Measurements from ENCODE around the gene DGKE.

DGKE gene

DNA sequence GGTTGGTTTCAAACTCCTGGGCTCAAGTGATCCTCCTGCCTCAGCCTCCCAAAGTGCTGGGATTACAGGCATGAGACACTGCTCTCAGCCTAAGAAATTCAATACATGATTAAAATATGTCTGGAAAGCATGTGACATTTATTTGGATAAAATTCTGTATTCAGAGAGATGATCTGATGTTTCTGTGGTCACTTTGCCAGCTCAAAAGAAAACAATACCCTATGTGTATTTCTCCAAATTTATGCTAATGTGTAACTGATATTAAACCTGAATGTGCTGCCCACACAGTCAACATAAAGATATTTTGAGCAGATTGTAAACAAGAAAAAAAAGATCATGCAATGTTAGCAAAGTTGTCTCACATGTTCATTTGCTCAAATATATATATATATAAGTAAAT is 16.9 kb upstream of the DGKE start:
- DNase-seq: no peak

DNA sequence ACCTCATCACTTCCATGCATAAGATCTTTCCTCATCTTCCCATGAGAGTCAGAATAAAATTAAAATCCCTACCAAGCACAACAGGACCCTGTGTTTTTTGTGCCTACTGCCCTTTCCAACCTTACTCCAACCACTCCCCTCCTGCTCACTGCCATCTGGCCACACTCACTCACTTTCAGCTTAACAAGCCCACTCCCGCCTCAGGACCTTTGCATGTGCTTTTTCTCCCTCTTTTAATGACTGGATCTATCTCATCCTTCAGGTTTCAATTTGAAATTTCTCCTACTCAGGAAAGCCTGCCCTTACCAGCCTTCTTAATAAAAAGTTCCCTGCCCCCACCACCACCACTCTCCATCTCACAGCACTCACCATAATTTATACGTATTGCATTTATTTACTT is 14.9 kb upstream of the DGKE start:
- no peak for DNase-seq

DNA sequence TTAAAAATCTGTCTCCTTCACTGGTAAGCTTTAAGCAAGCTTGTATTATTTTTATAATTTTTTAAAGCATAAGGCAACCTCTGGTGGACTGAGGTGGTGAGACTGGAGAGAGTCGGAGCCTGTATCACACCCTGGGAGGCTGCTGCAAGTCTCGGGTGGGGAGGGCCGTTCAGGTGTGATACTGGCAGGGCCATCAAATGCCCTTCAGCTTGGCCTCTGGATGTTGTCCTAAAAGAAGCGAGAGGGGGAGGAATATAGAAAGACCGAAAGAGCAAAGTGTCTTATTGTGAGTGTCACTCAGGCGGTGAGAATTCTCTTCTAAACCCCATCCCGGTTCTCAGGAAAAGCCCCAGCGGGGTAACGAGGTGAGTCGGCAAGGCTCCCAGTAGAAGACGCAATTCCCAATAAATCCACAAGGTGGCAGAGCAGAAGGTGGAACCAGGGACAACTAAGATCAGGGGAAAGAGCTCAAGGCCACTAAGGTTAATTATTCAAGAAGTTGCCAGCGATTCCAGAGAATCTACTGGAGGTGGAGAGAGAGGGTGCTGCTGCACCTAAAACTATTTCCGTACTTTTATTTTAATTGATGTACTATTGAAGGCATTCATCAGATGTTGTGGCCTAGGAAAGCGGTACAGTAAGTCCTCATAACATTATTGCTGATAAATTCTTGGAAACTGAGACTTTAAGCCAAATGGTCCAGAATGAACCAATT is 14.4 kb upstream of the DGKE start:
- DNase-seq: peak; percentile 76

DNA sequence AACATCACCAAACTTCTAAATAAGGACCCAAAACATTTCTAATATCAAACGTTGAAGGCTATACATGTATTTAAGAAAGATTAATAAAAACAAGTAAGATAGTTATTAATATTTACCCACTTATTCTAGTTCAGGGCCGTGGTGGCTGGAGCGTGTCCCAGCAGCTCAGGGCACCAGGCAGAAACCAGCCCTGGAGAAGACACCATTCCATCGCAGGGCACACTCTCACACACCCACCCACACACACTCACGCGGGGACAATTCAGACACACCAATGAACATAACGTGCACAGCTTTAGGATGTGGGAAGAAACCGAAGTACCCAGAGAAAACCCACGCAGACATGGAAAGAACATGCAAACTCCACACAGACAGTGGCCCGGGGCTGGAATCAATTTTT is 13.7 kb upstream of the DGKE start:
- no peak for DNase-seq

DNA sequence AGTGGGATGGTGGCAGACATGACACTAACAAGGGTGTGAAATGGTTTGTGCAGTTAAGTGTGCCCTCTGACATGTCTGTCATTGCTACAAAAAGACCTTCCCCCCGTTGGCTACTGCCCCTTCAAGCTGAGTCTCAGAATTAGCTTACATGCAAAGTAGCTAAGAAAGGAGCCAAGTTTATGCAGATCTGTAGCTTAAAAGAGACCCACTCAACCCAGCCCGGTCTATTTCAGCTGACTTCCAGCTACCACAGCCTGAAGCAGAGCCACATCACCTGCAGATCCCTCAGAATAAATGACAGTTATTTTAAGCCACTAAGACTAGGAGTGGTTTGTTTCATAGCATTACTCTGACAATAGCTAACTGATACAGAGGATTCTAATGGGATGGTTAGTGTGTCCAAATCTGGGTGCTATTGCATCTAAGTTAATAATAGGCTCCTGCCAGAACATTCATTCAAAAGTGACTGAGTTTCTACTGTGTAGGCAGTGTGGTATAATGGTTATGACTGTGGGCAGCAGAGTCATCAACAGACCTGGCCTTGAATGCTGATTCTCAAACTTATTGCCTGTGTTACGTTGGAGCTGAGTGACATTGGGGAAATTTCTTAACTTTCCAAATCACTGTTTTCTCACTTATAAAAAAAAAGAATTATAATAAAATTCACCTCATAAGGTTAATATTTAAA is 12.0 kb upstream of the DGKE start:
- DNase-seq: no peak

DNA sequence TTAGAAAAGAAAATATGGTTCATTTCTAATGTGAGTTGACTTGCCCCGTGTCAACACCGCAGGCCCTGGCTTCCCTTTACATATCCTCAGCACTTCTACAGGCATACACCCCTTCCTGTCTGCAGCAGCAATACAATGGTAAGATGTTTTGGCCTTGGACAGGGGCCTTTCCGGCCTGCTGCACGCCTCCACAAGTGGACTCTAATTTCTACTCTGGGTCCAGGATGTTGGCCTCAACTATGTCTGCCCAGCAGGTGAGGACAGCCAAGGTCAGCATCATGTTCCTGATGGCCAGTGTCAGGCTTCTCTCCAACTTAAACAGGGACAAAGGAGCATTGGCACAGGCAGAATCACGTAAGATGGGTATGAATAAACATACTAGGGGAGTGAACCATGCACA is 11.2 kb upstream of the DGKE start:
- no peak for DNase-seq

DNA sequence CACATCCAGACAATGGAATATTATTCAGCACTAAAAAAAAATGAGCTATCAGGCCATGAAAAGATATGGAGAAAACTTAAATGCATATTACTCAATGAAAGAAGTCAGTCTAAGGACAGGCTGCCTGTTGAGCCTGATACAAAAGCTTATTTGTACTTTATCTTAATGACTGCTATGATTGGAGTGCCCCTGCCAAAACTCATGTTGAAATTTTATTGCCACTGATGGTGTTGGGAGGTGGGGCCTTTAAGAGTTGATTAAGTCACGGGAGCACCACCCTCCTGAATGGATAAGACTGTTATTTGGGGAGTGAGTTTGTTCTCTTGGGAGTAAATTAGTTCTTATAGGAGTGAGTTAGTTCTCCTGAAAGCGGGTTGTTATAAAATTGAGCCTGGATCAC is 10.1 kb upstream of the DGKE start:
- DNase-seq: no peak

DNA sequence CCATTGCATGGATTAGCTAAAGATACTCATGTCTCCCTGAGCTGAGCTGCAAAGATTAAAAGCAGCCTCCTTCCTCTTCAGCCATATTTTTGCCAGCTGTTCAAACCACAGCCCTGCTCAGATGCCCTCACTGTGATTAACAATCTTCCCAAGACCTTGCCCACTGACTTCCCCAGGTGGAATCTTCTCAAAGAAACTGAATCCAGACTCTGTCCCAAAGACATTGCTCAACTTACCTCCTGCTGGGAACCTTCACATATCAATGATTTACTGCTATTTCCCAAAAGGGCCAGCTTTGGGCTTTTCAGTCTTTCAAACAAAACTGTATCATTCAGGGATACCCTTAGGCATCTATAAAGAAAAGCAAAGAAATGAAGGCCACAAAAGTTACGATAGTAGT is 9.4 kb upstream of the DGKE start:
- no peak for DNase-seq

DNA sequence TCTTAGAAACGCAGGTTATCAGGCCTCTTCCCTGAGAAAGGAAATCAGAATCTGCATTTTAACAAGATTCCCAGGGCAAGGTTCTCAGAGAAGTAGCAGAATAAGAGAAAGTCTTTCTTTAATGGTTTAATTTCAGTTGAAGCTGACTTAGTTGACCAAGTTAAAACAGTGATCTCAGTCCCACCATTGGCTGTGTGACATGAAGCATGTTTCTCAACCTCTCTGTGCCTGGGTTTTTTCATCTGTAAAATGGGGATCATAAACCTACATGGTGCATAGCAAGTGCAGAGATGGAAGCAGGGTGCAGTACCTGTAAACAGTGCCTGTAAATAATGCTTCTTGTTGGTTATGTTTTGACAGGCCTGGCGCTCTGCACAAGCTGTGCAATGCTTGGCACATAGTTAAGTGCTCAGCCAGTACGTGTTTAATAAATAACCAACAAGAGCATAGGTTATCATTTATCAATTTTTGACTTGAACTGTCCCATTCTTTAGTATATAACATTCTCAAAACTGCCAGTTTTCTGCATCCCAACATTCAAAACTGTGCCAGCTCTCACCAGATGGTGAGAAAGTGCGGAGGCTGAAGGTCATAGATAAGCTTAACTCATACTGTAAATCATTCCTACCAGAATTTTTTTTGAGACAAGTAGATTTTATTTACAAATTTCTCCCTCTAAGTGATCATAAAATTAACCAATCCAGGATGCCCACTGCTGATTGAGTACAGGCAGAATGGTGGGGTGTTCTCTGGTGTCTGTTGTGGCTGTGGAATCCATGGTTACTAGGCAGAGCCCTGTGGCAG is 7.1 kb upstream of the DGKE start:
- DNase-seq: no peak

DNA sequence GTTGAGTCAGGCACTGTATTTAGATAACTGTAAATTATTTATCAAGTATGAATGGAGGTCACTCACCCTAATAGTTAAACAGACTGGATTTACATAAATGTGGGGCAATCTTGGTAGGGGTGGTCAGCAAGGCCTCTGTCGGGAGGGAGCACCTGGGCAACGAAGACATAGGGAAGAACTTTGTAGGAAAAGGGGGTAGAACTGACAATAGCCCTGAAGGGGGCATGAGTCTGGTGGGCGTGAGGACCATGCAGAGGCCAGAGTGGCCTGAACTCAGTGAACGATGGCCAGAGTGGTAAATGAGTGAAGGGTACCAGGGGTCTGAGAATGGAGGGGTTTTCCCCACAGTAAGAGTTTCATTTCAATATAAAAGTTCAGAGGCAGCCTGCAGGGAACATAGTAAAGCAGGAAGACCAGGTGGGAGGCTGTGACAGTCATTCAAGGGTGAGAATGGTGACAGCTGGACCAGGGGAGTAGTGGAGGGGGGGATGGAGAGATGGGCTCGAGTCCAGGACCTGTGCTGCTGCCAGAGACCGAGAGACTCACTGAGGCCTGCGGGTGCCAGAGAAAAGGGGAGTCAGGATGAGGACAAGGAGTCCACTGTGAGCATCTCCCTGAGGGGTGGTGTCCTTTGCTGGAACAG is 3.1 kb upstream of the DGKE start:
- DNase-seq: no peak

DNA sequence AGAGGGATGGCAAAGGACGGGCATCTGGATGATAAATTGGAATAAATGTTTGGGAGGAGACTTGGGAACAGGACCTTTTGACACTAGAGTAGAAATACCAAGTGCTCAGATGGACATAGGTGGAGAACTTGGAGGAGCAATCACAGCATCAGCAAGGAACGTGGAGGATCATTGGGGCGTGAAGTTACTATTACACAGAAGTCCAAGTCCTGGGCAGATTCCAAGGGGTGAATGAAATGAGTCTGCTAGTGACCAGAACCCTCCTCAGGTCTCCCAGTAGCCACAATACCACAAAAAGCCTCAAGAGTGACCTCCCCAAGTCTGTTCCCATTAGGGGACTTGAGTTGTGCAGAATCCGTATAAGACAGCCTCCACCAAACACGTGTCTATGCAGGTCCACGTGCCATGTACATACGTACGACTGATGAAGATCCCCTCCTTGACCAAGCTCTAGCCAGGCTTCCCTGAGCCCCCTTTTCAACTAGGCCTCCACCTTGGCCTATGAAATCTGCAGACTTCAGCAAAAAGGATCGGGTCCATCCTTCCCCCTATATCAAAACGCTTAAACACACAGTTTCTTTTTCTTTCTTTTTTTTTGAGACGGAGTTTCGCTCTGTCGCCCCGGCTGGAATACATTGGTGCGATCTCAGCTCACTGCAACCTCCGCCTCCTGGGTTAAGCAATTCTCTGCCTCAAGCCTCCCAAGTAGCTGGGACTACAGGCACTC is 2.4 kb upstream of the DGKE start:
- no peak for DNase-seq

DNA sequence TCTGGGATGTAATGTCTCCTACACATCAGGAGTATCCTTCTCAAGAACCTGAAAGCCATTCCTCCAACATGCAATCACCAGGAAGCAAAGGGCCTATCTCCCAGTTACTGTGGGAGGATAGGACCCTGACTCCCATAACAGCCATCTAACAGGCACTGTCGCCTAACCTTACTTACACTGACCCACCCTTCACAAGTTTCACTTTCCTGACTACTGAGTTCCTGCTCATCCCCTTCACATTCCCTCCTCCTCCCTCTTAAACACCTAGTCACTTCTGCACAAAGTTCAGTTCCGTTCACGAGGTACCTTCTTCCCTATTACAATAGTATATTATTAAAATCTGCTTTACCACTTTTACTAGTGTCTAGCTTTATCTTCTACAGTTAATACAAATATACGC is 1.5 kb upstream of the DGKE start:
- no peak for DNase-seq

DNA sequence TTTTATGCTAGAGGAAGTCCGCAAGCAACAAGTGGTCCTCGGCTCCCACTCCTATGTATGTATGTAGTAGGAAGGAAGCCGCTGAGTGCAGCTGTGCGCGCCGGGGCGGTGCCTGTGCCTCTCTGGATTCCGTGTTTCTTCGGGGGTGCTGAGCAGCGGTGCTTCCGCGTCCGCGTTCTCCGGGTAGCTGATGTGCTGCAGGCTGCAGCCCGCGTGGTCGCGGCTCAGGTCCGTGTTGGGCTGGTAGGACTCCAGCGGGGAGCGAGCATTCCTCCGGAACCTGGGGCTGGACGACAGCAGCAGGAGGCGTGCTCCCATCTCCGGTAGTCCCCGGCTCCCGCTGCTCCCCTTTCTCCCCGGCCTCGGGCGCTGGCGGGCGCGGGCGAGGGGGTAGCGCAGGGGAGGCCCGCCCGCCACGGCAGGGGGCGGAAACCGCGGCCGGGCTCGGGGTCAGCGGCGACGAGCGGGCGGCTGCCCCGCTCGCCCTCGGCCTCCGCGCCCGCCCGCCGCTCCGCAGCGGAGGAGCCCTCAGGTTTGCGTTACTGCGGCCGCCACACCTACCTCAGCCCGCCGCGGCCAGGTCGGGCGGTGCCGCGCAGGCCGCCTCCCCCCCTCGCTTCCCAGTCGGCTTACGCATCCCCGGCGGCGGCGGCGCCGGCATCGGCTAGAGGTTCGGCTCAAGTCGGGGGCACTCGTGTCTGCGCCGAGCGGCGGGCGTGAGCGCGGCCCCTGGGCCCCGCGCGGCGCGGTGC is 718 bp upstream of the DGKE start:
- peak; percentile 81 for DNase-seq

DNA sequence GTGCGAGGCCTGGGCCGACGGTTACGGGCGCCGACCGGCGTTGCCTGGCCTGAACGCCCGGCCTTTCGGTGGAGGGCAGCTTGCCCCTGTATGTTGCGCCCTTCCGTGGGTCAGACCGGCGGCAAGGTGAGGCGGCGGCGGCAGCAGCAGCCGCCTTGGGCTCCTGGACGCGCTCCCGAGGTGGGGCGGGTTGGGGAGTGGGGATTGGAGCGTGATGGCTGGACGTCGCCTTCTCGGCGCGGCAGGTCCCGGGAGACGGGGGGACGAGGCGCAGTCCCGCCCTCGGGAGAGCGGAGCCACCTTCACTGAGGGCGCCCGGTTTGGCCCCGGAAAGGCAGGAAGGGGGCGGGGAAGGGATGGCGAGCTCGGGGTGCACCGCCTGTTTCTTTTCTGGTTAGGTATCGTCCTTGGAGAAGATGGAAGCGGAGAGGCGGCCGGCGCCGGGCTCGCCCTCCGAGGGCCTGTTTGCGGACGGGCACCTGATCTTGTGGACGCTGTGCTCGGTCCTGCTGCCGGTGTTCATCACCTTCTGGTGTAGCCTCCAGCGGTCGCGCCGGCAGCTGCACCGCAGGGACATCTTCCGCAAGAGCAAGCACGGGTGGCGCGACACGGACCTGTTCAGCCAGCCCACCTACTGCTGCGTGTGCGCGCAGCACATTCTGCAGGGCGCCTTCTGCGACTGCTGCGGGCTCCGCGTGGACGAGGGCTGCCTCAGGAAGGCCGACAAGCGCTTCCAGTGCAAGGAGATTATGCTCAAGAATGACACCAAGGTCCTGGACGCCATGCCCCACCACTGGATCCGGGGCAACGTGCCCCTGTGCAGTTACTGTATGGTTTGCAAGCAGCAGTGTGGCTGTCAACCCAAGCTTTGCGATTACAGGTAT is 671 bp downstream of the DGKE start:
- peak; percentile 80 for DNase-seq

DNA sequence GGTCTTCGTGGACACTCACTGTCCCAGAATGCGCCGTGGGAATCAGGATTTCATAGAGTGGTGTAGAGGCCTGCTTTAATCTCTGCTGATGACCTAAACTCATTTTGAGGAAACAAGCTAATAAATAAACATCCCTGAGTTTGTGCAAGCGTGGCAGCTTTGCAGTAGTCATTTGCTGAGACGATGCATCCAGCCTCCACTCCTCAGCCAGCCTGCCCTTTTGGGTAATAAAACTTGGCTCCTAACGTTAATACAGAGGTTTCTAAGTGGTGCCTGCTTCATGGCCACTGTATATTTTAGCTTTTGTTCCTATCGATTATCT is 1.3 kb downstream of the DGKE start:
- DNase-seq: no peak

DNA sequence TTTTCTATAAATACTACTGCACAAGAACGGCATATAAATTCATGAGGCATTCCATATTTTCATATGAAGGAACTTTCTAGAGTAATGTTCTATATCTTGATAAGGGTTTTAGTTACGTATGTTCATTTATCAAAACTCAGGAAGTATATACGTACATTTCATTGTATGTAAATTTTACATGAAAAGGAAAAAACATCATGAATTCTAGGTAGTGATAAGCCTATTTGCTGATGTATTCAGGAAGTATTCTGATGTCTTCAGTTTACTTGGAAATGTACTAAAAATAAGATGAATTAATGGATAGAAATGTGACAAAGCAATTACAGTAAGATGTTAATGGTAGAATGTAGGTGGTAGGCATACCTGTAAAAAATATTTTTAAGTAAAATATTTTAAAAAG is 4.7 kb downstream of the DGKE start:
- no peak for DNase-seq

DNA sequence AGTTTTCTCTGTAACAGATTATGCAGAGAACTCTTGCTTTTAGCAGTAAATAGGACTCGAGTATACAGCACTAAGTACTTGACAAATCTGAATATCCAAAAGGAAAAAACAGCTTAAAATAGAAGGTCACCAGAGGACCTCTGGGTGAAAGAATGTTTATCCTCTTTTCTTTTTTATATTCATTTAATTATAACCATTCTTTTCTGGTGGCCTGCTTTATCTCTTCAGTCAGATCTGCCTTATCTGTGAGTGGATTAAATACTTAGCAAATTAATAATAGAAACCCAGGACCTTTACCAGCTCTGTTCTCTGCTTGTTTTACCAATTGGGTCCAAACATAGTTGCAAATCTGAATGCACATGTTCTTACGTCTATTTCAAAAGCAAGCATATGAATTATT is 8.6 kb downstream of the DGKE start:
- DNase-seq: no peak

DNA sequence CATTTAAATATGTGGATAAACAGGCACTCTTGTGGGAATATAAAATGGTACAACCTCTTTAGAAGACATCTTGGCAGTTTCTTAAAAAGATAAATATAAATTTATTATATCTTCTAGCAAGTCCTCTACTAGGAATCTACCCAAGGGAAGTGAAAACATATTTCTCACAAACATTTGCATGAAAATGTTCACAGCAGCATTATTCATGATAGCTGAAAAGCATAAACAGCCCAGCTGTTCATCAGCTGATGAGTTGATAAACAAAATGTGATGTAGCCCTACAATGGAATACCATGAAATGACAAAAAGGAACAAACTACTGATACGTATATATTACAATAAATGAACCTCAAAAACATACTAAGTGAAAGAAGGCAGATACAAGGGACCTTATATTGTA is 12.0 kb downstream of the DGKE start:
- no peak for DNase-seq

DNA sequence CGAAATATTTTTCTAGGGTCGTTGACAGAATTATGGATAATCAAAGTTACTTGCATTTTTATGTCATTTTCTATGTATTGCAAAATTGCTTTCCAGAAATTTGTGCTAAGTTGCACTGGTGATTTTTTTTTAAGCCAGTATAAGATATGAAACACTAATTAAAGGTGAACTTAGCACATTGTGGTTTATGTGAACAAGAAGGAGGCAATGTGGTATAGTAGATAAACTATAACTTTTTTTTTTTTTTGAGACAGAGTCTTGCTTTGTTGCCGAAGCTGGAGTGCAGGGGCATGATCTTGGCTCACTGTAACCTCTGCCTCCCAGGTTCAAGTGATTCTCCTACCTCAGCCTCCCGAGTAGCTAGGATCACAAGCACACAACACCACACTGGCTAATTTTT is 13.2 kb downstream of the DGKE start:
- no peak for DNase-seq

DNA sequence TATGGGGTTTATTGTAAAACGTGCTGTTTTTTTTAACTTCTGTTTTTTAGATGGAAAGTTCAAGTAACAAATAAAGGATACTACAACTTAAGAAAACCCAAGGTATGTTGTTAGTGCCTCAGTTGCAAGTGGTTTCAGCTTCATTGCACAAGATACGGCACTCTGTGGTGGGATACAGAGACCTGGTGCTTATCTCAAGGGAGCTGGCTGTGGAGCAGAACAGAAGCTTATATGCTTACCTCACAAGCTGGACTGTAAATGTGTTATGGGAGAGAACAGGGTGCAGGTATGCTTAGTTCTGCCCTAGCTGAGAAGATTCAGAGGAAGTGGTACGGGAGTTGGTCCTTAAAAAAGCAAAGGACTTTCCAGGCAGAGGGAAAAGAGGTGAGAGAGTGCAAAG is 15.2 kb downstream of the DGKE start:
- DNase-seq: no peak

DNA sequence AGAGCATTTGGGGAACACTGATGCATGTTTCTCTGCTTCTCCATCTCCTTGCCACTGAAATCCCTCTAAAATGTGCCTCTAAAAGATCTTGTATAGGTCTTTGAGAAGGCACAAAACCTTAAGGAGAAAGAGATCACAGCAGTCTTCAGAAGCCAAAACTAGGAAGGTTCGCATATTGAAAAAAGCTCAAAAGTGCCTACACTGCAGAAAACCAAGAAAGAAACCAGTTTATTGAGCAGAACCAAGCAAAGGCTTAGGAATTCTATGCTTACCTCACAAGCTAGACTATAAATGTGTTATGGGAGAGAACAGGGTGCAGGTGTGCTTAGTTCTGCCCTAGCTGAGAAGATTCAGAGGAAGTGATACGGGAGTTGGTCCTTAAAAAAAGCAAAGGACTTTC is 16.6 kb downstream of the DGKE start:
- DNase-seq: no peak
